CD4-positive, CD25-positive, alpha-beta regulatory T cell (primary cell): Measurements from ENCODE around the gene RASAL1. TPM values are rescaled to one million over a fixed set of nuclear protein-coding genes. Genes with fewer than 3 reads are reported as not detected.

Source experiments
- ATAC-seq, 2 donors: fragments of 150-1000 bp; cut with Tn5 transposase; one replicate each; pipeline ENCODE4 v1.10.0; 2021; ENCODE audit warnings: low read depth in 2 of 2, moderate number of reproducible peaks in 2 of 2, moderate library complexity in 1 of 2
- DNase-seq, 3 donors: peaks; one replicate each; pipeline versions ENCODE4 v3.0.0 to v3.0.0-alpha.2; 2012 to 2022; ENCODE audit warnings: mixed read lengths in 1 of 3
- H3K27ac ChIP-seq: one replicate; pipeline ENCODE4 v1.7.0; 2013; ENCODE audit warnings: mild to moderate bottlenecking, low read length; ENCODE audit not compliant: insufficient read depth, poor library complexity, severe bottlenecking
- H3K27me3 ChIP-seq: one replicate; pipeline ENCODE4 v1.7.0; 2013; ENCODE audit warnings: low read length; ENCODE audit not compliant: control insufficient read depth, insufficient read depth
- H3K36me3 ChIP-seq: one replicate; pipeline ENCODE4 v1.7.0; 2013; ENCODE audit warnings: mild to moderate bottlenecking, low read length, moderate library complexity; ENCODE audit not compliant: control insufficient read depth, insufficient read depth
- H3K4me1 ChIP-seq: 2 replicates; pipeline ENCODE4 v1.7.0; 2013; ENCODE audit warnings: mild to moderate bottlenecking, low read length; ENCODE audit not compliant: insufficient read depth, control insufficient read depth, poor library complexity, severe bottlenecking
- H3K4me3 ChIP-seq: one replicate; pipeline ENCODE4 v1.7.0; 2013; ENCODE audit warnings: low read depth, mild to moderate bottlenecking, low read length, moderate library complexity
- H3K9me3 ChIP-seq, 2 experiments: 1 replicate in 1 of 2; 2 replicates in 1 of 2; pipeline ENCODE4 v1.7.0; 2013; ENCODE audit warnings: low read length in 2 of 2, mild to moderate bottlenecking in 1 of 2, moderate library complexity in 1 of 2; ENCODE audit not compliant: control insufficient read depth in 2 of 2
- H3K27ac Mint-ChIP-seq, 3 donors: one replicate each; pipeline ENCODE4 v1.8.0; 2020 to 2022; ENCODE audit warnings: mild to moderate bottlenecking in 3 of 3, mixed read lengths in 3 of 3, moderate library complexity in 2 of 3
- H3K27me3 Mint-ChIP-seq: one replicate; pipeline ENCODE4 v1.8.0; 2022; ENCODE audit warnings: mild to moderate bottlenecking, mixed read lengths
- H3K36me3 Mint-ChIP-seq: one replicate; pipeline ENCODE4 v1.8.0; 2020; ENCODE audit warnings: mixed read lengths
- H3K4me1 Mint-ChIP-seq, 4 donors: one replicate each; pipeline ENCODE4 v1.8.0; 2020 to 2022; ENCODE audit warnings: mixed read lengths in 4 of 4, mild to moderate bottlenecking in 1 of 4
- H3K4me3 Mint-ChIP-seq, 4 donors: one replicate each; pipeline ENCODE4 v1.8.0; 2020 to 2022; ENCODE audit warnings: mild to moderate bottlenecking in 4 of 4, mixed read lengths in 4 of 4, moderate library complexity in 3 of 4
- H3K9me3 Mint-ChIP-seq, 7 donors: one replicate each; pipeline ENCODE4 v1.8.0; 2020 to 2022; ENCODE audit warnings: mixed read lengths in 7 of 7, mild to moderate bottlenecking in 3 of 7, moderate library complexity in 2 of 7
- polyA plus RNA-seq, 4 donors: library from polyadenylated mRNA; unstranded; fragments of 300-500 nt; fragmentation: Illumina TruSeq; gene quantifications; one replicate each; pipeline ENCODE4 v1.2.3, GENCODE V29; 2021
- total RNA-seq: library from RNA; stranded (reverse); gene quantifications from one replicate; pipeline ENCODE4 v1.2.3, GENCODE V29; 2022

The RASAL1 gene
- total and polyA plus RNA-seq, 5 donors from 2014 or later, result 0.42 to 0.79 (median 0.73) TPM; not detected in 2

GRCh38 chr12:113094738-113095137 is 40.8 kb downstream of the RASAL1 start:
- H3K4me1 ChIP-seq, result peaks cover 29% of the 10 kb centered on the region
- H3K4me1 Mint-ChIP-seq, result peaks cover 0 to 58% (median 31%) of the 10 kb centered on the region in 4 donors

DNA sequence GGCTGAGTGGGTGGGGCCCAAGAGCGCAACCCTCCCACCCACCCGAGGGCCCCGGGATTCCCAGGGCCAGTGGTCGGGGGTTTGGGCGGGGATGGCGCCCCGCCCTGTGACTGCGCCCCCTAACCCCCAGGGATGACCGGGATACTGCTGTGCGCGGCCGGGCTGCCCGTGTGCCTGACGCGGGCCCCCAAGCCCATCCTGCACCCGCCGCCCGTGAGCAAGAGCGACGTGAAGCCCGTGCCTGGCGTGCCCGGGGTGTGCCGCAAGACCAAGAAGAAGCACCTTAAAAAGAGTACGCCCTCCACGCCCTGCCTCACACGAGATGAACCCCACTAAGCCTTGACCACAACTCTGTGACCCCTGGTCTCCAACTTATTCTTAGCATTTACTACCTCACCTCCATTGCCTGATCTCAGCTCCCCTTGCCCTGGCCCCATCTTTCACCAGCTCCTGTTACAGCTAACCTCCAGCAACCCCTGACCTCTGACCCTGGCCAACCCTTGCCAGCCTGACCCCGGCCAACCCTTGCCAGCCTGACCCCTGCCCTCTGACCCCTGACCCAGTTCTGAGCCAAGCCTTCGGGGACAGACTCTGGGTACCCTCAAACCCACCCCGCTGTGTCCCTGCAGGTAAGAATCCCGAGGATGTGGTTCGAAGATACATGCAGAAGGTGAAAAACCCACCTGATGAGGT is 42.0 kb downstream of the RASAL1 start:
- Histone ChIP-seq H3K4me3 (no peak overlapping the region), H3K9me3 (no peaks in the 10 kb centered on the region), H3K27me3 (no peaks in the 10 kb centered on the region), H3K36me3 (no peaks in the 10 kb centered on the region), H3K4me1 (peaks cover 36% of the 10 kb centered on the region), H3K27ac (no peak overlapping the region)
- Mint-ChIP-seq H3K9me3 (peaks cover 0 to 1% (median 0%) of the 10 kb centered on the region in 7 donors), H3K4me3 (no peak overlapping the region), H3K27ac (peak overlapping the region in 1 of 3 donors; percentile 36), H3K27me3 (no peaks in the 10 kb centered on the region), H3K36me3 (peaks cover 14% of the 10 kb centered on the region), H3K4me1 (peaks cover 1 to 63% (median 41%) of the 10 kb centered on the region in 4 donors)
- DNase-seq (no peak), ATAC-seq (no peak)

More at GRCh38 chr12:113094738-113095137, 40.8 kb downstream of the RASAL1 start:
- no peaks in the 10 kb centered on the region for H3K9me3 ChIP-seq
- no peaks in the 10 kb centered on the region for H3K27me3 ChIP-seq
- Mint-ChIP-seq H3K36me3 (peaks cover 13% of the 10 kb centered on the region), H3K27me3 (no peaks in the 10 kb centered on the region), H3K27ac (no peak overlapping the region), H3K9me3 (peaks cover 0 to 1% (median 0%) of the 10 kb centered on the region in 7 donors), H3K4me3 (no peak overlapping the region)
- no peaks in the 10 kb centered on the region for H3K36me3 ChIP-seq
- ATAC-seq (no peak), DNase-seq (no peak)
- no peak overlapping the region for H3K27ac ChIP-seq
- no peak overlapping the region for H3K4me3 ChIP-seq

- H3K36me3 Mint-ChIP-seq, result peaks cover 14% of the 10 kb centered on the region
- H3K9me3 Mint-ChIP-seq, result peaks cover 0 to 1% (median 0%) of the 10 kb centered on the region in 7 donors
- Histone ChIP-seq H3K4me3 (no peak overlapping the region), H3K36me3 (no peaks in the 10 kb centered on the region), H3K27me3 (no peaks in the 10 kb centered on the region), H3K4me1 (peaks cover 40% of the 10 kb centered on the region), H3K9me3 (no peaks in the 10 kb centered on the region), H3K27ac (no peak overlapping the region)
- no peak for DNase-seq
- H3K27ac Mint-ChIP-seq, result peak overlapping the region; percentile 35 to 93 (median 81)
- no peak for ATAC-seq
- no peaks in the 10 kb centered on the region for H3K27me3 Mint-ChIP-seq
- H3K4me1 Mint-ChIP-seq, result peaks cover 8 to 65% (median 43%) of the 10 kb centered on the region in 4 donors
- peak overlapping the region in 2 of 4 donors; percentile 13 to 46 for H3K4me3 Mint-ChIP-seq
Observed at GRCh38 chr12:113092607-113093408, 42.8 kb downstream of the RASAL1 start.

GRCh38 chr12:113091506-113091905 is 44.1 kb downstream of the RASAL1 start:
- peaks cover 14% of the 10 kb centered on the region for H3K36me3 Mint-ChIP-seq
- no peak for ATAC-seq
- Histone ChIP-seq H3K4me3 (no peak overlapping the region), H3K27ac (no peak overlapping the region), H3K27me3 (no peaks in the 10 kb centered on the region), H3K4me1 (peaks cover 53% of the 10 kb centered on the region), H3K36me3 (no peaks in the 10 kb centered on the region), H3K9me3 (no peaks in the 10 kb centered on the region)
- DNase-seq, result no peak
- peak overlapping the region; percentile 48 to 93 (median 85) for H3K27ac Mint-ChIP-seq
- no peaks in the 10 kb centered on the region for H3K27me3 Mint-ChIP-seq
- peak overlapping the region in 3 of 4 donors; percentile 19 to 56 (median 48) for H3K4me3 Mint-ChIP-seq
- H3K9me3 Mint-ChIP-seq, result no peaks in the 10 kb centered on the region
- peaks cover 8 to 74% (median 52%) of the 10 kb centered on the region in 4 donors for H3K4me1 Mint-ChIP-seq

- no peak for DNase-seq
- no peaks in the 10 kb centered on the region for H3K9me3 Mint-ChIP-seq
- no peak for ATAC-seq
- Histone ChIP-seq H3K4me1 (peaks cover 60% of the 10 kb centered on the region), H3K27ac (no peak overlapping the region), H3K36me3 (no peaks in the 10 kb centered on the region), H3K27me3 (no peaks in the 10 kb centered on the region), H3K9me3 (no peaks in the 10 kb centered on the region), H3K4me3 (no peak overlapping the region)
- H3K4me1 Mint-ChIP-seq, result peaks cover 8 to 82% (median 59%) of the 10 kb centered on the region in 4 donors
- H3K27ac Mint-ChIP-seq, result peak overlapping the region; percentile 84 to 93 (median 85)
- peak overlapping the region in 3 of 4 donors; percentile 33 to 73 (median 48) for H3K4me3 Mint-ChIP-seq
- no peaks in the 10 kb centered on the region for H3K27me3 Mint-ChIP-seq
- H3K36me3 Mint-ChIP-seq, result peaks cover 14% of the 10 kb centered on the region
Observed at GRCh38 chr12:113090740-113091139, 44.8 kb downstream of the RASAL1 start.

DNA sequence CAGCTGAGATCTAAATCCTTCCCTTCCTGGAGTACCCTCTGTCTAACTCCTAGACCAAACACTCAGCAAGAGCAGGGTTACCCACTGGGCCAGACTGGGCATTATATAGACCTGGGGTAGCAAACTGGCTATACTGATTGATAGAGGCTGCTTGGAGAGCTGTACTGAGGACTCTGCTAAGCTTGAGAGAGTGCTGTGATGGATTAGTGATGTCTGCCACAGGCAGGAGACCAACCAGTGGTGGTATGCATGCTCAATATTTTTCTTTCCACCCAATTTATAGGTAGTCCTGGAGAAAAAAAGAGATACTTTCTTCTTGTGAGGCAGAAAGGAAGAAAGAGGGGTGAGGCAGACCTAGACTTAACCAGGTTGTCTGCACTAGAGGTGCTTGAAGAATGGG is 45.7 kb downstream of the RASAL1 start:
- ATAC-seq (peak in 1 of 2 donors; percentile 15), DNase-seq (no peak)
- peak overlapping the region; percentile 84 to 93 (median 90) for H3K27ac Mint-ChIP-seq
- no peaks in the 10 kb centered on the region for H3K9me3 Mint-ChIP-seq
- H3K27me3 ChIP-seq, result no peaks in the 10 kb centered on the region
- peak overlapping the region; percentile 76 for H3K27ac ChIP-seq
- no peaks in the 10 kb centered on the region for H3K36me3 ChIP-seq
- H3K36me3 Mint-ChIP-seq, result peaks cover 14% of the 10 kb centered on the region
- no peaks in the 10 kb centered on the region for H3K27me3 Mint-ChIP-seq
- H3K4me3 ChIP-seq, result peak overlapping the region; percentile 58
- peaks cover 60% of the 10 kb centered on the region for H3K4me1 ChIP-seq
- H3K9me3 ChIP-seq, result no peaks in the 10 kb centered on the region
- peak overlapping the region; percentile 24 to 78 (median 75) for H3K4me3 Mint-ChIP-seq
- peaks cover 14 to 86% (median 61%) of the 10 kb centered on the region in 4 donors for H3K4me1 Mint-ChIP-seq

DNA sequence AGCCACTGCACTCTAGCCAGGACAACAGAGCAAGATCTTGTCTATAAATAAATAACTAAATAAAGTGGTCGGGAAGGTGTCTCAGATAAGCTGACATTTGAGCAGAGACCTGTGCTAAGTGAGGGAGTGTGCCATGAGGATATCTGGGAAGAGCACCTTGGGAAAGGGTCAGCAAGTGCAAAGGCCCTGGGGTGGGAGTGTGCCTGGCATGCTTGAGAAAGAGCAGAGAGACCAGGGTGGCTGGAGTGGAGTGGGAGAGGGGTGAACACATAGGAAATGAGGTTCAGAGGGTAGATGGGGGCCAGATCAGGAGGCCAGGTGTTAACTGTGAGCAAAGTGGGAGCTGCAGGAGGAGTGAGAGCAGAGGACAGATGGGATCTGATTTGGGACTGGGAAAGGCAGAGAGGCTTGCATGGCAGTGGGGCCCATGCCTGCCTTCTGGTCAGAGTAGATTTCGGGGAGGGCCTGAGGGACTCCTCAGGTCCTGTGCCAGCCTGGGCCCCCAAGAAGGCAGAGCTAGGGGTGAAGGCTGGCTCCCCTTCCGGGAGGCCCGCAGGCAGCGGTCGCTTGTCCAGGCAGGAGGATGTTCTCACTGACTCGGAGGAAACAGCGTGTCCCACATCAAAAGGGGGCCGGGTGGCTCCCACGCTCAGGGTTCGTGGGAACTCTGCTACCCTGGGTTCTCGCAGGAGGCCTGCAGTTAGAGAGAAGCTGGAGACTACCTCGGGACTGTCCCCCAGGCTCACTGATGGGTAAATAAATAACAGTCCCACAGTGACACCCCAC is 46.4 kb downstream of the RASAL1 start:
- peak overlapping the region; percentile 58 for H3K4me3 ChIP-seq
- peaks cover 14 to 93% (median 61%) of the 10 kb centered on the region in 4 donors for H3K4me1 Mint-ChIP-seq
- peaks cover 14% of the 10 kb centered on the region for H3K36me3 Mint-ChIP-seq

More for the DNA sequence above, 46.4 kb downstream of the RASAL1 start:
- peaks cover 60% of the 10 kb centered on the region for H3K4me1 ChIP-seq
- DNase-seq (peak in 2 of 3 donors; percentile 32 to 76), ATAC-seq (peak; percentile 51 to 57)
- H3K36me3 ChIP-seq, result no peaks in the 10 kb centered on the region
- Mint-ChIP-seq H3K27me3 (no peaks in the 10 kb centered on the region), H3K9me3 (no peaks in the 10 kb centered on the region), H3K4me3 (peak overlapping the region; percentile 24 to 78 (median 75)), H3K27ac (peak overlapping the region; percentile 84 to 93 (median 90))
- H3K27me3 ChIP-seq, result no peaks in the 10 kb centered on the region
- no peaks in the 10 kb centered on the region for H3K9me3 ChIP-seq
- H3K27ac ChIP-seq, result peak overlapping the region; percentile 76
